ENCODE measurements around the gene ATAD2B. TPM values are rescaled to one million over a fixed set of nuclear protein-coding genes. Genes with fewer than 3 reads are reported as not detected.

The ATAD2B gene
- total RNA-seq, 4 donors from 2014 or later = 7.3 to 18.1 (median 7.7) TPM

DNA sequence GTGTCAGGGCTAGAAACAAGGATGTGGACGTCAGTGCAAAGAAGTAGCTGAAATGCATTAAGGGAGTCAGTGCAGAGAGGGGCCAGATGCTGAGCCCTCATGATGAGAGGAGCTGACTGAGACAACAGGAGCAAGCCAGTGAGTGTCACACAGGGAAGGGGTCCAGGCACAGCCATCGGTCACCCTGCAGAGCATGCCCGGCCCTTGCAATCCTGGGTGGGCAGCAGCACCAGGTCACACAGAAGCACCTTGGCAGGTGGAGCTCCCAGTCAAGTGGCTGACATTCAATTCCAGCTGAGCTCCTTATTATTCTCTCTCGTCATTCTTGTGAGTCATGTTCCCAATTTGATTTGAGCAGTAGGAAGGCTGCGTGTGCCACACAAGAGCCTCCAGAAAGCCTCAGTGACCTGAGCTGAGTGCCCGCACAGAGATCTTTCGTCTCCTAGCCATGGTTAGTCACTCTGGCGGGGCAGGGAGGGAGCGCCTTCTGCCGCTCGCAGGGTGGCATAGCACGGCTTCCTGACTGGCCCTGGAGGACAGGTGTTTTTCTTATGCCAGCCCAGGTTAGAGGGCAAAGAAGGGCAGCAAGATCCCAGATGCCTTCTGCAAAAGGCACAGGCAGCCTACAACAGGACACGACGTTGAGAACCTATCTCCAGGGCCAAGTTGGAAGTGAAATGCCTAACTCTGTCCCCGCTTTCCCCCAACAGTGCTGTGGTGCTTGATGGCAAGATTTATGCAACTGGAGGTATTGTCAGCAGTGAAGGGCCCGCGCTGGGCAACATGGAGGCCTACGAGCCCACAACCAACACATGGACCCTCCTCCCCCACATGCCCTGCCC is 220.9 kb downstream of the ATAD2B start:
- Histone ChIP-seq H3K27ac (peak overlapping the region; percentile 57 to 74 (median 68)), H3K4me3 (no peak overlapping the region), H3K4me1 (peaks cover 0 to 8% of the 10 kb centered on the region in 2 donors), H3K36me3 (peaks cover 0 to 9% of the 10 kb centered on the region in 2 donors), H3K27me3 (no peaks in the 10 kb centered on the region), H3K9me3 (no peaks in the 10 kb centered on the region)
- intact Hi-C loops (cut with DNase I; ENCODE audit: low total_unique reads) = no loop called here
- ATAC-seq (peak; percentile 89 to 91), DNase-seq (peak; percentile 36 to 78)
- in situ Hi-C loops (cut with MboI; ENCODE audit: low sequenced_read_pairs in 4 of 4) = no loop called here
- peak in 1 of 2 donors; percentile 43 for TF ChIP-seq POLR2A (IDR thresholded peaks at IDR 0.05)
- TF ChIP-seq, protein P1, sequence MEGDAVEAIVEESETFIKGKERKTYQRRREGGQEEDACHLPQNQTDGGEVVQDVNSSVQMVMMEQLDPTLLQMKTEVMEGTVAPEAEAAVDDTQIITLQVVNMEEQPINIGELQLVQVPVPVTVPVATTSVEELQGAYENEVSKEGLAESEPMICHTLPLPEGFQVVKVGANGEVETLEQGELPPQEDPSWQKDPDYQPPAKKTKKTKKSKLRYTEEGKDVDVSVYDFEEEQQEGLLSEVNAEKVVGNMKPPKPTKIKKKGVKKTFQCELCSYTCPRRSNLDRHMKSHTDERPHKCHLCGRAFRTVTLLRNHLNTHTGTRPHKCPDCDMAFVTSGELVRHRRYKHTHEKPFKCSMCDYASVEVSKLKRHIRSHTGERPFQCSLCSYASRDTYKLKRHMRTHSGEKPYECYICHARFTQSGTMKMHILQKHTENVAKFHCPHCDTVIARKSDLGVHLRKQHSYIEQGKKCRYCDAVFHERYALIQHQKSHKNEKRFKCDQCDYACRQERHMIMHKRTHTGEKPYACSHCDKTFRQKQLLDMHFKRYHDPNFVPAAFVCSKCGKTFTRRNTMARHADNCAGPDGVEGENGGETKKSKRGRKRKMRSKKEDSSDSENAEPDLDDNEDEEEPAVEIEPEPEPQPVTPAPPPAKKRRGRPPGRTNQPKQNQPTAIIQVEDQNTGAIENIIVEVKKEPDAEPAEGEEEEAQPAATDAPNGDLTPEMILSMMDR (IDR thresholded peaks at IDR 0.05 in 4 of 5, conservative IDR thresholded peaks at IDR 0.05 in 1 of 5) = no peak

DNA sequence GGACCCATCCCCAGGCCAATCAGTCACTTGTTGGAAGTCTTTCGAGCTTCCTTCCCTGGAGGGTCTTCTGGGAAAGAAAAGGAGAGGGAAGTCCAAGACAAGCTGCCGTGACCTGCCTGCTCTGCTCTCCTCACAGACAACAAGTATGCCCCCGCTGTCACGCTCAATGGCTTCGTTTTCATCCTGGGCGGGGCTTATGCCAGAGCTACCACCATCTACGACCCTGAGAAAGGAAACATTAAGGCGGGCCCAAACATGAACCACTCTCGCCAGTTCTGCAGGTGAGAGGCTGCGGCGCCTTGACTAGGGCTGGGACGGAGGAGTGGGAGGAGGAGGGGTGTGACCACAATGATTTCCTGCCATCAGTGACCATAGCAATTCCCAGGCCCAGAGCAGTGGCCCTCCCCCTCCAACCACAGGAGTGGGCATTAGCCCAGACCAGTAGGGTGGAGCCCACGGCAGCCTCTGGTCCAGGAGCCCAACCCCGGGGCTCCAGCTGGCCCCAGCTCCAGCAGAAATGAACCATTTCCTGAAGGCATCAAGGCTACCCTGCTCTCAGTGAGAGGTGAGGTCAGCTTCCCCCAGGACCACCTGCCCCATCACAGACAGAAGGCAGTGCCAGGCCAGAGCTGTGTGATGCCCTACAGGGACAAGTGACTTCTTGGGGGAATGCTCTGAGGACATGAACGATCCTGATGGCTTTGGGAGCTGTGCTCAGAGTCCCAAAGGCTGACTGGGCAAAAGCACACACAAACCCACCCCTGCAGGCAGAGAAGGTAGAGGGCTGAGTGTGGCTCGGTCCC is 223.1 kb downstream of the ATAD2B start:
- Histone ChIP-seq H3K4me3 (no peak overlapping the region), H3K9me3 (no peaks in the 10 kb centered on the region), H3K4me1 (peaks cover 6 to 11% of the 10 kb centered on the region in 2 donors), H3K27me3 (no peaks in the 10 kb centered on the region), H3K27ac (no peak overlapping the region), H3K36me3 (peaks cover 0 to 9% of the 10 kb centered on the region in 2 donors)
- DNase-seq (no peak), ATAC-seq (no peak)
- TF ChIP-seq, protein P1 (IDR thresholded peaks at IDR 0.05 in 4 of 5, conservative IDR thresholded peaks at IDR 0.05 in 1 of 5) = no peak
- TF ChIP-seq POLR2A (IDR thresholded peaks at IDR 0.05) = no peak
- intact Hi-C loops (cut with DNase I; ENCODE audit: low total_unique reads) = no loop called here
- in situ Hi-C loops (cut with MboI; ENCODE audit: low sequenced_read_pairs in 4 of 4) = no loop called here

GRCh38 chr2:23703037-23703582 is 223.8 kb downstream of the ATAD2B start:
- no peaks in the 10 kb centered on the region for H3K9me3 ChIP-seq
- H3K27ac ChIP-seq = no peak overlapping the region
- intact Hi-C loops (cut with DNase I; ENCODE audit: low total_unique reads) = no loop called here
- in situ Hi-C loops (cut with MboI; ENCODE audit: low sequenced_read_pairs in 4 of 4) = no loop called here
- ATAC-seq = no peak
- no peak for DNase-seq
- TF ChIP-seq POLR2A (IDR thresholded peaks at IDR 0.05) = no peak
- TF ChIP-seq, protein P1 (IDR thresholded peaks at IDR 0.05 in 4 of 5, conservative IDR thresholded peaks at IDR 0.05 in 1 of 5) = no peak
- peaks cover 0 to 9% of the 10 kb centered on the region in 2 donors for H3K36me3 ChIP-seq
- no peaks in the 10 kb centered on the region for H3K27me3 ChIP-seq
- peaks cover 12 to 18% of the 10 kb centered on the region in 2 donors for H3K4me1 ChIP-seq
- H3K4me3 ChIP-seq = no peak overlapping the region

DNA sequence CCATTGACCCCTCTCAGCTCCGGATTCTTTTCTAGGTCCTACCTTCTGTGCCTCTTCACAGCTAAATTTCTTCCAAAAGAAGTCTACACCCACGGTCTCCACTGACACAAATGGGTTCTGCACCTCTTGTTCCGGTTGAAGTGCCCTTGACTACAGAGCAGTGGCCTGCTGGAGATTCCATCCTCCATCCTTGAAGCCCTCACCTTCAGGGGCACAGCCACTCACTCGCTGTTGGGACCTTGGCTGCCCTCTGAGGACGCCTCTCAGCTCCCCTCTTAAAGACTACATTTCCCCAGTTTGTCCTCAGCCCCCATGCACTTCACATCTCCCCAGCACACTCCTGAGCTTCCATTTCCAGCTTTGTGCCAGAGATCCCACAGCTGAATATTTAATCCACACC is 226.3 kb downstream of the ATAD2B start:
- no peaks in the 10 kb centered on the region for H3K36me3 ChIP-seq
- no peaks in the 10 kb centered on the region for H3K9me3 ChIP-seq
- no peak for DNase-seq
- intact Hi-C loops (cut with DNase I; ENCODE audit: low total_unique reads) (no loop called here), in situ Hi-C loops (cut with MboI; ENCODE audit: low sequenced_read_pairs in 4 of 4) (no loop called here)
- no peak overlapping the region for H3K27ac ChIP-seq
- TF ChIP-seq, protein P1 (IDR thresholded peaks at IDR 0.05 in 4 of 5, conservative IDR thresholded peaks at IDR 0.05 in 1 of 5) = no peak
- no peak for TF ChIP-seq POLR2A (IDR thresholded peaks at IDR 0.05)
- peaks cover 21 to 22% of the 10 kb centered on the region in 2 donors for H3K4me1 ChIP-seq
- no peaks in the 10 kb centered on the region for H3K27me3 ChIP-seq
- ATAC-seq = no peak
- H3K4me3 ChIP-seq = no peak overlapping the region

Data from gastrocnemius medialis (tissue), 4 donors.